RWPE2 (cell line): ENCODE measurements around the gene PRTFDC1.
A peak's percentile ranks its signal among the peaks of the same experiment; 100 is the strongest.

Source experiments
- ATAC-seq: fragments of 200-7000 bp; cut with Tn5 transposase; 3 replicates; pipeline ENCODE4 v1.9.1; 2021; ENCODE audit warnings: low read depth
- DNase-seq: peaks from one replicate; pipeline ENCODE4 v3.0.0-alpha.2; 2020; ENCODE audit warnings: low spot score
- H3K27ac ChIP-seq: fragments of 450-650 bp; 2 replicates; pipeline ENCODE4 v1.5.1; 2017; ENCODE audit warnings: mild to moderate bottlenecking; ENCODE audit not compliant: poor library complexity, severe bottlenecking
- H3K27me3 ChIP-seq: fragments of 250-450 bp; sonication (Bioruptor Pico); 2 replicates; pipeline ENCODE4 v1.5.1; 2021; ENCODE audit warnings: mild to moderate bottlenecking, moderate library complexity; ENCODE audit not compliant: insufficient read depth, poor library complexity, severe bottlenecking
- H3K36me3 ChIP-seq: fragments of 250-450 bp; sonication (Bioruptor Pico); 2 replicates; pipeline ENCODE4 v1.5.1; 2020; ENCODE audit warnings: low read depth, mild to moderate bottlenecking, moderate library complexity
- H3K4me1 ChIP-seq: fragments of 250-450 bp; sonication (Bioruptor Pico); 2 replicates; pipeline ENCODE4 v1.5.1; 2021; ENCODE audit warnings: mild to moderate bottlenecking, moderate library complexity; ENCODE audit not compliant: insufficient read depth, poor library complexity, severe bottlenecking
- H3K4me3 ChIP-seq: fragments of 250-450 bp; sonication (Bioruptor Pico); 2 replicates; pipeline ENCODE4 v1.5.1; 2021; ENCODE audit warnings: mild to moderate bottlenecking, moderate library complexity; ENCODE audit not compliant: severe bottlenecking
- H3K9me3 ChIP-seq: fragments of 250-450 bp; sonication (Bioruptor Pico); 2 replicates; pipeline ENCODE4 v1.5.1; 2021; ENCODE audit warnings: mild to moderate bottlenecking, moderate library complexity; ENCODE audit not compliant: severe bottlenecking
- TF ChIP-seq, protein P1 (sequence below): fragments of 450-650 bp; IDR thresholded peaks from one replicate; pipeline ENCODE4 v1.5.1; 2017; ENCODE audit warnings: mild to moderate bottlenecking, moderate library complexity; ENCODE audit not compliant: poor library complexity, severe bottlenecking

Gene PRTFDC1, protein sequence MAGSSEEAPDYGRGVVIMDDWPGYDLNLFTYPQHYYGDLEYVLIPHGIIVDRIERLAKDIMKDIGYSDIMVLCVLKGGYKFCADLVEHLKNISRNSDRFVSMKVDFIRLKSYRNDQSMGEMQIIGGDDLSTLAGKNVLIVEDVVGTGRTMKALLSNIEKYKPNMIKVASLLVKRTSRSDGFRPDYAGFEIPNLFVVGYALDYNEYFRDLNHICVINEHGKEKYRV

DNA sequence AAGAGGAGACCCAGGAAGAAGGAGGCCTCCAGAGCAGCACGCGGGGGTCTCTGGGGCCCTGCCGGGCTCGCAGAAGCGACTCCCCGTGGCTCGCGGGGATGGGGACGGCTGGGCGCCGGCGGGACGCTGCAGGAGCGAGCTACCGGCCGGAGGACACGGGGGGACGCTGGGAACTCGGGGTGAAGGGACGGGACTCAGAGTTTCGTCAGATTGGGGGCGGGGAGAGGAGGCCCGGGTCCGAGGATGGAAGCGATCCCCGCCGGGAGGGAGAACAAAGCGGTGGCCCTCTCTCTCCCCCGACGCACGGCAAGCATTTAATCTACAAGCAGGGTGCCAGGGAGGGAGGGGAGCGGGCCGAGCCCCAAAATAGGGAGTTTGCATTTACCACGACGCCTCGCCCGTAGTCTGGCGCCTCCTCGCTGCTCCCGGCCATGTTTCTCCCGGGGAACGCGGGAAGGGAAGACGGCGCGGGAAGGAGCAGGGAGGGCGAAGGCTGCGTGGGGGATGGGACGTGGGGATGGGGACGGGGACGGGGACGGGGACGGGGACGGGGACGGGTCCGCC is at the start of gene PRTFDC1:
Gene PRTFDC1, minus strand, starts transcription at position 464 of the 564 bp plus-strand sequence. Its CDS starts 31 bp downstream, at position 433.
- Histone ChIP-seq H3K9me3 (no peaks in the 10 kb centered on the region), H3K4me1 (peaks cover 1% of the 10 kb centered on the region), H3K27ac (no peak within 1 kb of the TSS), H3K27me3 (no peaks in the 10 kb centered on the region), H3K36me3 (no peaks in the 10 kb centered on the region), H3K4me3 (peak within 1 kb of the TSS; percentile 40)
- DNase-seq (no peak), ATAC-seq (peak; percentile 52; the same call in 2 of the 3 replicates)
- TF ChIP-seq, protein P1, sequence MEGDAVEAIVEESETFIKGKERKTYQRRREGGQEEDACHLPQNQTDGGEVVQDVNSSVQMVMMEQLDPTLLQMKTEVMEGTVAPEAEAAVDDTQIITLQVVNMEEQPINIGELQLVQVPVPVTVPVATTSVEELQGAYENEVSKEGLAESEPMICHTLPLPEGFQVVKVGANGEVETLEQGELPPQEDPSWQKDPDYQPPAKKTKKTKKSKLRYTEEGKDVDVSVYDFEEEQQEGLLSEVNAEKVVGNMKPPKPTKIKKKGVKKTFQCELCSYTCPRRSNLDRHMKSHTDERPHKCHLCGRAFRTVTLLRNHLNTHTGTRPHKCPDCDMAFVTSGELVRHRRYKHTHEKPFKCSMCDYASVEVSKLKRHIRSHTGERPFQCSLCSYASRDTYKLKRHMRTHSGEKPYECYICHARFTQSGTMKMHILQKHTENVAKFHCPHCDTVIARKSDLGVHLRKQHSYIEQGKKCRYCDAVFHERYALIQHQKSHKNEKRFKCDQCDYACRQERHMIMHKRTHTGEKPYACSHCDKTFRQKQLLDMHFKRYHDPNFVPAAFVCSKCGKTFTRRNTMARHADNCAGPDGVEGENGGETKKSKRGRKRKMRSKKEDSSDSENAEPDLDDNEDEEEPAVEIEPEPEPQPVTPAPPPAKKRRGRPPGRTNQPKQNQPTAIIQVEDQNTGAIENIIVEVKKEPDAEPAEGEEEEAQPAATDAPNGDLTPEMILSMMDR = no peak

GRCh38 chr10:24998044-24998443 is 45.6 kb upstream of the PRTFDC1 start:
- DNase-seq (no peak), ATAC-seq (no peak)
- TF ChIP-seq, protein P1 = no peak
- H3K4me1 ChIP-seq = no peaks in the 10 kb centered on the region
- no peaks in the 10 kb centered on the region for H3K9me3 ChIP-seq
- H3K27ac ChIP-seq = no peak overlapping the region
- H3K27me3 ChIP-seq = no peaks in the 10 kb centered on the region
- no peaks in the 10 kb centered on the region for H3K36me3 ChIP-seq
- no peak overlapping the region for H3K4me3 ChIP-seq

GRCh38 chr10:24995072-24995471 is 42.7 kb upstream of the PRTFDC1 start:
- Histone ChIP-seq H3K9me3 (no peaks in the 10 kb centered on the region), H3K36me3 (no peaks in the 10 kb centered on the region), H3K4me3 (no peak overlapping the region), H3K4me1 (no peaks in the 10 kb centered on the region), H3K27ac (no peak overlapping the region), H3K27me3 (no peaks in the 10 kb centered on the region)
- TF ChIP-seq, protein P1 = no peak
- DNase-seq (no peak), ATAC-seq (no peak)

DNA sequence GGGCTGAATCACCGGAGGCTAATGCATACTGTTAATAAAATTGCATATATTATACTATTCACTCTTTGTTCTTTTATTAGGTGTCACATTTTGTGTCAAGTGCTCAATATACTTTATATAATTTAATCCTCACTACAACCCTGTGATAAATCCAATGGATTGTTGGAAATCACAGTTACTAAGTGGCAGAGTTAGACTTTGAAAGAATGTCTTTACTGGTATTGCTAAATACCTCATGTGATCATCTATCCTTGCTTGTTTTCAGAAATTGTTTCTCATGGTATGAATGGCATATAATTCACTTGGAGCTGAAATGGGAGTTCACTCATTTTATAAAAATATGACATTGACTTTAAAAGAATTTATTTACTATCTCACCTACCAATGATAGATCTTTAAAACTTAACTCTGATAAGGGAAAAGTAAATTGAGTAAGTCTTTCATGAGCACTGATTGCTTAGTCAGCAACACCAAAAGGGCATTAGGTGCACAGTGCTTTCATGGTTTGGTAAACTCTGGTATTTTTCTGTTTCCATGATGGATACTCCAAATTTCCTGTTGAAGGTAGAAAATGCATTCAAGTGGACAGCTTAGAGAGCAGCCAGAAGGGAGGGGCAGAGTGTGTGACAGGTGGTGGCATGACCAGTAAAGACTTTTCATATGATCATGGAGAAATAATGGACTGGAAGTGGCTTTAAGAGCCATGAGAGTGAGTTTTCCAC is 41.0 kb upstream of the PRTFDC1 start:
- H3K4me1 ChIP-seq = no peaks in the 10 kb centered on the region
- no peak for DNase-seq
- no peak overlapping the region for H3K4me3 ChIP-seq
- no peaks in the 10 kb centered on the region for H3K9me3 ChIP-seq
- ATAC-seq = no peak
- TF ChIP-seq, protein P1 = no peak
- no peak overlapping the region for H3K27ac ChIP-seq
- no peaks in the 10 kb centered on the region for H3K27me3 ChIP-seq
- H3K36me3 ChIP-seq = no peaks in the 10 kb centered on the region
